Body of pancreas (tissue), 4 donors: Measurements from ENCODE around the gene ABCB8. TPM values are rescaled to one million over a fixed set of nuclear protein-coding genes. Genes with fewer than 3 reads are reported as not detected.

Experiments
- ATAC-seq: fragments of 150-250 bp; one replicate; pipeline ENCODE4 v1.9.1; 2016
- DNase-seq, 4 donors: peaks; one replicate each; pipeline ENCODE4 v3.0.0-alpha.2; 2019
- H3K27ac ChIP-seq, 4 donors: fragments of 200-600 bp; sonication (generic); 1 replicate in 3 of 4; 2 replicates in 1 of 4; pipeline versions ENCODE4 v1.5.1 to v1.6.1; 2016 to 2019; ENCODE audit warnings: mild to moderate bottlenecking in 1 of 4, mixed read lengths in 1 of 4, moderate library complexity in 1 of 4
- H3K27me3 ChIP-seq, 2 donors: fragments of 200-600 bp; sonication (generic); one replicate each; pipeline ENCODE4 v1.6.0; 2016; ENCODE audit warnings: mild to moderate bottlenecking in 1 of 2
- H3K36me3 ChIP-seq, 2 donors: fragments of 200-600 bp; sonication (generic); replicated peaks in 1 of 2; 2 replicates each; pipeline ENCODE4 v1.5.1; 2016; ENCODE audit warnings: low read depth in 2 of 2; ENCODE audit not compliant: insufficient read depth in 1 of 2
- H3K4me1 ChIP-seq: fragments of 200-600 bp; sonication (generic); one replicate; pipeline ENCODE4 v1.6.0; 2016
- H3K4me3 ChIP-seq, 2 donors: fragments of 200-600 bp; sonication (generic); 1 replicate in 1 of 2; 2 replicates in 1 of 2; pipeline ENCODE4 v1.5.1; 2016 to 2019
- H3K9me3 ChIP-seq, 3 donors: fragments of 200-600 bp; sonication (generic); 1 replicate in 2 of 3; 2 replicates in 1 of 3; pipeline ENCODE4 v1.5.1; 2016
- CTCF ChIP-seq, 7 experiments: fragments of 450-650 bp in 4 of 7; fragments of 200-600 bp in 3 of 7; sonication (generic) in 3 of 7; IDR thresholded peaks; one replicate each; pipeline ENCODE4 v1.5.1; 2016 to 2019; ENCODE audit warnings: antibody characterized with exemption in 7 of 7
- POLR2A ChIP-seq, 3 donors: fragments of 450-650 bp; IDR thresholded peaks; one replicate each; pipeline ENCODE4 v1.6.1; 2016; ENCODE audit warnings: antibody characterized with exemption in 3 of 3, mild to moderate bottlenecking in 2 of 3
- WGBS, 2 donors: methylation state at CpG; one replicate each; pipeline ENCODE4 v1.1.5; 2017; 5-methylcytosine and 5-hydroxymethylcytosine counted together
- intact Hi-C: fragments of 100-400 bp; cut with DNase I; formaldehyde crosslinking; loops from one replicate; pipeline ENCODE4 v1.15.1; 2023
- total RNA-seq, 2 donors: library from RNA; depleted of rRNA; stranded (reverse); fragments of >200 nt; gene quantifications; one replicate each; pipeline ENCODE4 v1.1.0, GENCODE V29; 2016

The ABCB8 gene
- total RNA-seq, 2 donors from 2014 or later, result 8.8 to 39.6 TPM

GRCh38 chr7:151081170-151082101 lies 53.2 kb downstream of the ABCB8 start:
- H3K9me3 ChIP-seq, result no peaks in the 10 kb centered on the region
- DNase-seq, result peak in 1 of 4 donors; percentile 52
- no peaks in the 10 kb centered on the region for H3K27me3 ChIP-seq
- H3K4me1 ChIP-seq, result peaks cover 77% of the 10 kb centered on the region
- H3K36me3 ChIP-seq, result peaks cover 0 to 1% of the 10 kb centered on the region in 2 donors
- WGBS, 2 donors, result 23 to 27% methylated on average over 26 to 44 of the region's 64 CpGs
- peak; percentile 5 for ATAC-seq
- no peak for TF ChIP-seq CTCF (IDR thresholded peaks at IDR 0.05)
- TF ChIP-seq POLR2A (IDR thresholded peaks at IDR 0.05), result no peak
- intact Hi-C loops, result no loop called here
- H3K27ac ChIP-seq, result peak overlapping the region; percentile 76 to 92 (median 90)
- H3K4me3 ChIP-seq, result peak overlapping the region; percentile 10 to 82

- Histone ChIP-seq H3K27ac (peak overlapping the region; percentile 76 to 92 (median 90)), H3K27me3 (no peaks in the 10 kb centered on the region), H3K4me1 (peaks cover 72% of the 10 kb centered on the region), H3K36me3 (no peaks in the 10 kb centered on the region), H3K4me3 (peak overlapping the region; percentile 82 to 87), H3K9me3 (no peaks in the 10 kb centered on the region)
- TF ChIP-seq CTCF (IDR thresholded peaks at IDR 0.05), result no peak
- no peak for TF ChIP-seq POLR2A (IDR thresholded peaks at IDR 0.05)
- 20 to 37% methylated on average over 22 to 38 of the region's 42 CpGs for WGBS, 2 donors
- no peak for ATAC-seq
- no peak for DNase-seq
- intact Hi-C loops, result no loop called here
Measured at GRCh38 chr7:151082141-151083070, 54.2 kb downstream of the ABCB8 start.

- intact Hi-C loops, result no loop called here
Measured at GRCh38 chr7:151083071-151083823, 55.0 kb downstream of the ABCB8 start, which contains the start of gene TMUB1. TMUB1 (minus strand) TSS chr7:151083493; CDS start chr7:151082563, 930 bp downstream.

More at GRCh38 chr7:151083071-151083823, 55.0 kb downstream of the ABCB8 start, which contains the start of gene TMUB1:
- Histone ChIP-seq H3K4me1 (peaks cover 73% of the 10 kb centered on the region), H3K9me3 (no peaks in the 10 kb centered on the region), H3K36me3 (no peaks in the 10 kb centered on the region), H3K27ac (peak within 1 kb of the TSS; percentile 76 to 92 (median 90)), H3K4me3 (peak within 1 kb of the TSS; percentile 82 to 87), H3K27me3 (no peaks in the 10 kb centered on the region)
- DNase-seq (peak; percentile 77 to 80 (median 78)), ATAC-seq (peak; percentile 12)
- 1 to 3% methylated on average over 21 to 67 of the region's 69 CpGs for WGBS, 2 donors
- no peak for TF ChIP-seq CTCF (IDR thresholded peaks at IDR 0.05)
- TF ChIP-seq POLR2A (IDR thresholded peaks at IDR 0.05), result peak in 2 of 3 donors; percentile 25 to 54
